ENCODE results near the gene SQOR. TPM values are rescaled to one million over a fixed set of nuclear protein-coding genes. Genes with fewer than 3 reads are reported as not detected.

Gene SQOR
- total RNA-seq, 4 donors from 2014 or later, result 49.8 to 56.6 (median 55.2) TPM

GRCh38 chr15:45650889-45651525 lies 16.2 kb downstream of the SQOR start:
- Histone ChIP-seq H3K4me1 (peaks cover 8 to 36% of the 10 kb centered on the region in 2 donors), H3K4me3 (replicated peaks in 1 of 3) (no peak overlapping the region), H3K36me3 (no peaks in the 10 kb centered on the region), H3K27me3 (no peaks in the 10 kb centered on the region), H3K27ac (no peak overlapping the region), H3K9me3 (no peaks in the 10 kb centered on the region)
- no peak for DNase-seq
- WGBS, 2 donors, result 95 to 99% methylated on average over 10 to 25 of the region's 35 CpGs
- intact Hi-C loops (cut with DNase I), result no loop called here
- no peak for TF ChIP-seq POLR2A (IDR thresholded peaks at IDR 0.05)
- no peak for TF ChIP-seq CTCF (IDR thresholded peaks at IDR 0.05)

- no peak overlapping the region for H3K27ac ChIP-seq
- WGBS, 2 donors, result 79 to 80% methylated on average over 3 of the region's 3 CpGs
- H3K4me1 ChIP-seq, result peaks cover 6 to 30% of the 10 kb centered on the region in 2 donors
- H3K9me3 ChIP-seq, result no peaks in the 10 kb centered on the region
- intact Hi-C loops (cut with DNase I), result no loop called here
- no peaks in the 10 kb centered on the region for H3K27me3 ChIP-seq
- no peak overlapping the region for H3K4me3 ChIP-seq (replicated peaks in 1 of 3)
- H3K36me3 ChIP-seq, result no peaks in the 10 kb centered on the region
- no peak for DNase-seq
- no peak for TF ChIP-seq CTCF (IDR thresholded peaks at IDR 0.05)
- TF ChIP-seq POLR2A (IDR thresholded peaks at IDR 0.05), result no peak
Observed at GRCh38 chr15:45653702-45654424, 19.0 kb downstream of the SQOR start.

- Histone ChIP-seq H3K9me3 (no peaks in the 10 kb centered on the region), H3K27ac (no peak overlapping the region), H3K36me3 (peaks cover 0 to 1% of the 10 kb centered on the region in 2 donors), H3K4me3 (replicated peaks in 1 of 3) (no peak overlapping the region), H3K4me1 (peaks cover 4 to 21% of the 10 kb centered on the region in 2 donors), H3K27me3 (no peaks in the 10 kb centered on the region)
- WGBS, 2 donors, result 83 to 84% methylated on average over 6 of the region's 6 CpGs
- TF ChIP-seq POLR2A (IDR thresholded peaks at IDR 0.05), result no peak
- no peak for TF ChIP-seq CTCF (IDR thresholded peaks at IDR 0.05)
- intact Hi-C loops (cut with DNase I), result no loop called here
- DNase-seq, result no peak
Observed at GRCh38 chr15:45654749-45655148, 19.9 kb downstream of the SQOR start.

- no peak overlapping the region for H3K4me3 ChIP-seq (replicated peaks in 1 of 3)
- intact Hi-C loops (cut with DNase I), result no loop called here
- H3K9me3 ChIP-seq, result no peaks in the 10 kb centered on the region
- TF ChIP-seq POLR2A (IDR thresholded peaks at IDR 0.05), result no peak
- no peak for TF ChIP-seq CTCF (IDR thresholded peaks at IDR 0.05)
- no peak for DNase-seq
- WGBS, 2 donors, result 85 to 92% methylated on average over 2 of the region's 2 CpGs
- peaks cover 15 to 23% of the 10 kb centered on the region in 2 donors for H3K4me1 ChIP-seq
- peaks cover 0 to 3% of the 10 kb centered on the region in 2 donors for H3K36me3 ChIP-seq
- no peak overlapping the region for H3K27ac ChIP-seq
- H3K27me3 ChIP-seq, result no peaks in the 10 kb centered on the region
Observed at GRCh38 chr15:45657254-45657653, 22.4 kb downstream of the SQOR start.
